Inflammatory macrophage (primary cell): ENCODE measurements around the gene PLA2G15.

Experiments used
- DNase-seq, 2 donors: peaks; one replicate each; pipeline ENCODE4 v3.0.0-alpha.2; 2020 to 2022

PLA2G15 gene

DNA sequence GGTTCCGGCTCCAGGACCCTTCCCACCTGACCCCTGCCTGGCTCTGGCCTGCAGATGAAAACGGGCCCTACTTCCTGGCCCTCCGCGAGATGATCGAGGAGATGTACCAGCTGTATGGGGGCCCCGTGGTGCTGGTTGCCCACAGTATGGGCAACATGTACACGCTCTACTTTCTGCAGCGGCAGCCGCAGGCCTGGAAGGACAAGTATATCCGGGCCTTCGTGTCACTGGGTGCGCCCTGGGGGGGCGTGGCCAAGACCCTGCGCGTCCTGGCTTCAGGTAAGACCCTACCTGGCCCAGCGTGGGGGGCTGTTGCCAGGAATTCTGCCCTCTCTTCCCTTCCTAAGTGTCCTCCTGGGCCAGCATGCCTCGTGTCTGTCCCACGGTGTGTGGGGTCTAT, 10.5 kb downstream of the PLA2G15 start:
- no peak for DNase-seq

DNA sequence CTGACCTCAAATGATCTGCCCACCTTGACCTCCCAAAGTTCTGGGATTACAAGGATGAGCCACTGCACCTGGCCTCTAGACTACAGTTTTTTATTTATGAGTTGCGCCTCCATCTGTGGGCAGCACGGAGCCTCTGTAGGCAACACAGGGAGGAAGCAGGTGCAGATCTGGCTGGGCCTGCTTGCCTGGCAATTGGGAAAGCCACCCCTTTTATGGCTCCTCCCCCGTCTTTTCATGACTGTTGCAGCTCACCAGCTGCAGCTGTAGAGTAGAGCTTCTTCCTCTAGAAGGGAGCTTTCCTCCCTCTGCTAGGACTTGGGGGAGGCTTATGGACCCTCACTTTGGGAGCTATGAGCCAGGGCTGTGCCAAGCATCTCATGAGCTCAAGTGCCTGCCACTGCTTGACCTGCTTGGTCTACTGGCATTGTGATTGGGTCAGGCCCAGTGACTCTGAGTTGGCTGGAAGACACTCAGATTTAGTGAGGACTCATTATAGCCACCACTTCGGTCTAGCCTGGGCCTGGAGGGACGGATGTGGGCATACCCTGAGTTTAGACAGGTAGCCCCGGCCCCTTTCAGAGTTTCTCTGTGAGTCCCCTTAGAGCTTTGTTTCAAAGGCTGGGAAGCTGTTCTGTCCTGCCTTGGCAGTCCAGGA, 12.2 kb downstream of the PLA2G15 start:
- DNase-seq, result peak; percentile 42 to 70

DNA sequence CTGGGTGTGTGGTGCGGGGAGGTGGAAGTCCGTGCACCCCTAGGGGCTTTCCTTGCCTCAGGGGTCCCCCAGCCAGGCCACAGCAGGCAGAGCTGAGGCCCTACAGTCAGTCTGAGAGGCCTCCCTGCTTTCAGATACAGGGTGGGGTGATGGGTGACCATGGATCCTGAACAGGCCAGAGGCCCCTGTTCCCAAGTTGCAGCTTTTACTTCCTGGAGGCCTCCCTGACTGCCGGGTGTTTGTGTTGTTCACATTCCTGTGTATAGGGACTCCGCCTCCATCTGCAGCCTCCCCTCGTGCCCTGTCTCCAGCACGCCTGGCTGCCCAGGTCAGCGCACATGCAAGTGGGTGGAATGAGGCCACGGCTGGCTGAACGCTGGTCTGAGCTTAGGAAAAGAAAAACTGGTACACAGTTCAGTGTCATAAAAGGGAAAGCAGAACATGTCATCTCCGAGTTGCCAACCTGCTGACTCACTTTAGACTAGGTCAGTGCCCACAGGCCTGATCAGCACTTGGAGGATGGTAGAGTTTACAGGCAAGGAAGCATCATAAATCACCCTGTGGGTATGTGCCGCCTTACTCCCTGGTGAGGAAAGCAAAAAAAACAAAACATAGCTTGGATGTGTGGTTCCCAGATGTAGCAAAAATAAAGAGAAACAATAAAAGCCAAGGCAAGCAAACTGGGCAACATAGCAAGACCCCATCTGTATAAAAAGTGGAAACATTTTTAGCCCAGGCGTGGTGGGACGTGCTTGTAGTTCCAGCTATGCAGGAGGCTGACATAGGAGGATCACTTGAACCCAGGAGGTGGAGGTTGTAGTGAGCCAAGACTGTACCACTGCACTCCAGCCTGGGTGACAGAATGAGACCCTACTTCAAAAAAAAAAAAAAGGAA, 13.0 kb downstream of the PLA2G15 start:
- DNase-seq, result peak; percentile 74 to 80

DNA sequence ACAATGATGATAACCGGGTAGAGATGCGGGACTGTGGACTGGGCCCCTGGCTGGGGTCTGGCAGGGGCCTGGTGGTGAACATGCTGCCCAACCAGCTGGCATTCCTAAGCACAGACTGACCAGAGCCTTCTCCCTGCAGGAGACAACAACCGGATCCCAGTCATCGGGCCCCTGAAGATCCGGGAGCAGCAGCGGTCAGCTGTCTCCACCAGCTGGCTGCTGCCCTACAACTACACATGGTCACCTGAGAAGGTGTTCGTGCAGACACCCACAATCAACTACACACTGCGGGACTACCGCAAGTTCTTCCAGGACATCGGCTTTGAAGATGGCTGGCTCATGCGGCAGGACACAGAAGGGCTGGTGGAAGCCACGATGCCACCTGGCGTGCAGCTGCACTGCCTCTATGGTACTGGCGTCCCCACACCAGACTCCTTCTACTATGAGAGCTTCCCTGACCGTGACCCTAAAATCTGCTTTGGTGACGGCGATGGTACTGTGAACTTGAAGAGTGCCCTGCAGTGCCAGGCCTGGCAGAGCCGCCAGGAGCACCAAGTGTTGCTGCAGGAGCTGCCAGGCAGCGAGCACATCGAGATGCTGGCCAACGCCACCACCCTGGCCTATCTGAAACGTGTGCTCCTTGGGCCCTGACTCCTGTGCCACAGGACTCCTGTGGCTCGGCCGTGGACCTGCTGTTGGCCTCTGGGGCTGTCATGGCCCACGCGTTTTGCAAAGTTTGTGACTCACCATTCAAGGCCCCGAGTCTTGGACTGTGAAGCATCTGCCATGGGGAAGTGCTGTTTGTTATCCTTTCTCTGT, 14.0 kb downstream of the PLA2G15 start:
- DNase-seq, result peak; percentile 46 to 56

DNA sequence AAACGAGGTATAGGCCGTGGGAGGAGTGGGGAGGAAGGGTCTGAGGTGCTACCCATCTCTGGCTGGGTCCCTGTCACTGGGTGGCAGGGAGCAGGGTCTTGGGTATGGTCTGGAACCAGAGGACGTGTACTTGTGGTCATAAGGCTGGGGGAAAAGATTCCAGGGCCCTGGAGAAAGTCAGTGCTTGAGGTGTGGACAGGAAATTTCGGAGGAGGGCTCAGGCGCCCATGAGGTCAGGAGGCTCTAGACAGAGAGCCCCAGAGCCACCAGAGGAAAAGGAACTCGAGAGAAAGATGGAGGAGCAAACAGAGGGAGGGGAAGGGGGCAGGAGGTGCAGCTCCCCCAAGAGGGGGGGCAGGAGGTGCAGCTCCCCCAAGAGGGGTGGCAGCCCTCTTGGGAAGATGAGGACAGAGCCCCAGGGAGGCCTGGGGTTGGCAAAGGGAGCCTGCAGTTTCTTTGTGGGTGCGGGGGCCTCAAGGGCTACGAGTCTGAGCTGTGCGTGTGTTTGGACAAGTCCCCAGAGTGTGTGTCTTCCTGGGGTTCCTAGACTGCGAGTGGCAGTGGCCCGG, 18.5 kb downstream of the PLA2G15 start:
- no peak for DNase-seq

DNA sequence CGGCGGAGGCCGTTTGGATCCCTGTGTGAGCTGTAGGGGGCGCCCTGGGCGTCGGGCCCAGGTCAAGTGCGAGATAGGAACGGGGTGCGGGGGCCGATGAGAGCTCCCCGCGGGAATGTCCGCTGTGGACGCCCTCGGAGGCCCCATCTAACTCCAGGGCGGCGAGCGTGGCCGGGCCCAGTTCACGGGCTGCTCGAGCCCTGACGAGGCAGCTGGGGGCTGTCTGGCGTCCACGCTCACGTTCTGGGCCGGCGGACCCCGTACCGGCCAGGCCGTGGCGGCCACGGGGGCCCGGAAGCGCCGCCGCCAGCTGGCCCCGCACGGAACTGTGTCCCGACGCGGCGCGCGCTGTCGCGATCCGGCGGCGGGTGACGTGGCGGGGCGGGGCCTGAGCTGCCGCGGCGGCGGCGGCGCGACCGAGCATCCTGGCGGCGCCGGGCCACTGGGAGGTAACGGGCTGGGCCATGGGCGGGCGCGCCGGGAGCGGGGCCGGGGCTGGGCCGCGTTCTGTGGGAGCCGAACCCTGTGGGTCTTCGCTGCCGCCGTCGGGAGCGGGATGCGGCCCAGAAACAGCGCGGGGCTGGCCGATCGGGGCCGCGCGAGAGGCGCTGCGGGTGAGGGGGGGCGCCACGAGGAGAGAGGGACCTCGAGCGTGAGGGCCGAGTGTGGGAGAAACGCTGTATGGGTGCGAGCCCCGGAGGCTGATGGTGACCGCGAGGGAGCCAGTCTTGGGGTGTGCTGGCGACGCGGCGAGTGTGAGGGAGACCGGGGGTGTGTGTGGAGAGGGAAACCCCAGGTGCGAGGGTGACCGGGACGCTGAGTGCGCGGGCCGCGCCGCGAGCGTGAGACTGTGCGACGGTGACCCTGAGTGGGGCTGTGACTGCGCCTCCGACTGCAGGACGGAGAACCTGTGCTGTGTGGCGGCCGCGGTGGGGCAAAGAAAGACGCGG, 19.2 kb downstream of the PLA2G15 start, which contains the start of gene SLC7A6:
Gene SLC7A6 (plus strand): TSS at position 399 of the 950 bp plus-strand sequence. CDS start 10,201 bp downstream, outside the sequence.
- DNase-seq, result peak; percentile 80 to 88

DNA sequence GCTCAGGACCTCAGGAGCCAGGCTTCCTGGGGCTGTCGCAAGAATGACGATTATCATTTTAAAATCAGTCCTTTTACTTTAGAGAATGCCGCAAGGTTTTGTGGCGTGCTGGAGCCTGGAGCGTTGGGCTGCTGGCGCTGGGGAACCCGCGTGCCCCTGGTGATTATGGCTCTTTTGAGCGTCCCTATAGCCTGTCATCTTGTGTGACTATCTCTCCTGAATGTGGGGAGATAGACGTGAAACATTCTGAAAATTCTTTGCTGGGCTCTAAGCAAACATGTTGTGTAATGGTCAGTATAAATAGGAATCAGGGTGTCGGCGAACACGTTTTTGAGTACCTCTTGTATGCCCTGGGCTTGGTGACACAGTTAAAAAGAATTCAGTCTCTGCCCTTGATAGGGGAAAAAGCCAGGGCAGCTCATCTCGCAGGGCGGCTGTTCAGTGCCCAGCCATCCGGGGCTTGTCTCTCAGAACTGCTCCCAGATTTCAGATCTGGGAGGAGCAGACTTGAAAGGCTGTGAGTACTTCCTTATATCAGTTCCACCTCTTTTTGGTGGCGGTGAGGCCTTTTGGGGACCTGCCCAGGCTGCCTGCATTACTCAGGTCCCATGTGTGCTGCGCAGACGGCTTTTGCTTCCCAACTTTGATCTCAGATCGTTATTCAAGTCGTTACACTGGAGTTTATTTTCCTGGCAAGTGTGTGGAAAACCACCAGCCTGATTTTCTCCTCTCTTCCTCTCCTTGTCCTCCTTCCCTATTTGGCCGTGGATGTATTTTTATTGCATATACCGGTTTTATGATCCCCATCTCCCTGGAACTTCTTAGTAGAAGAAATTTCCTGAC, 20.1 kb downstream of the PLA2G15 start:
- peak; percentile 53 to 64 for DNase-seq

DNA sequence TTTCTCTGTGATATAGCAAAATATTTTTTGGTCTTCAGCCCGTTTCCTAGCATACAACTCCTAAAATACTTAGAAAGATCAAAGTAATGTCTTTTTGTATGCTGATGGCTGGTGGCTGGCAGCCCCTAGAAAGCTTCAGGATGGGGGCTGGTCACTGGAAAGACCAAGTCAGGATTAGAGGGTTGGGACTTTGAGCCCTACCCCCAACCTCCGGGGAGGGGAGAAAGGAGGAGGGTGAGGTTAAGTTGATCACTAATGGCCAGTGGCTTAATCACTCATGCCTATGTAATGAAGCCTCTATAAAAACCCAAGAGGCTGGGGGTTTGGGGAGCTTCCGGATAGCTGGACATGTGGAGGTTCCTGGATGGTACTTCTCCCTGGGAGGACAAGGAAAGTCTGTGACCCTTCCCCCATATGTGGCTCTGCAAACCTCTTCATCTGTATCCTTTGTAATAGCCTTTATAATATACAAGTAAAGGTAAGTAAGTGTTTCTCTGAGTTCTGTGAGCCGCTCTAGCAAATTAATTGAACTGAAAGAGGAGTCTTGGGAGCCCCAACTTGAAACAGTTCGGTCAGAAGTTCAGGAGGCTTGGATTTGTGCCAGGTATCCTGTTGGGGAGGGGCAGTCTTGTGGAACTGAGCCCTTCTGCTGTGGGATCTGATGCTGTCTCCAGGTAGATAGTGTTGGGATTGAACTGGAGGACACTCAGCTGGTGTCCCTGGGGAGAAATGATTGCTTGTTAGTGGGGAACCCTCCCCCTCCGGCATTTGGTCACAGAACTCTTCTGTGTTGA, 22.6 kb downstream of the PLA2G15 start:
- no peak for DNase-seq

DNA sequence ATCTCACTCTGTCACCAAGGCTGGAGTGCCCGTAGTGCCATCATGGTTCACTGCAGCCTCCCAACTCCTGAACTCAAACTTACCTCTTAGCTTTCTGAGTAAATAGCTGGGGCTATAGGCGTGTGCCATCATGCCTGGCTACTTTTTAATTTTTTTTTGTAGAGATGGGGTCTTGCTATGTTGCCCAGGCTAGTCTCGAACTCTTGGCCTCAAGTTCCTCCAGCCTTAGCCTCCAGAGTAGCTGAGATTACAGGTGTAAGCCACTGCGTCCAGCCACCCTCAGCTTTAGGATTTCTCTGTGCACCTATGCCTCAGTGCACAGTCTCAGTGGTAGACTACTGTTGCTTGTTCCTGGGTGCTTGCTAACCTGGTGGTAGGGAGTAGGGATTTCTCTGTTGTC, 24.6 kb downstream of the PLA2G15 start:
- DNase-seq, result no peak

DNA sequence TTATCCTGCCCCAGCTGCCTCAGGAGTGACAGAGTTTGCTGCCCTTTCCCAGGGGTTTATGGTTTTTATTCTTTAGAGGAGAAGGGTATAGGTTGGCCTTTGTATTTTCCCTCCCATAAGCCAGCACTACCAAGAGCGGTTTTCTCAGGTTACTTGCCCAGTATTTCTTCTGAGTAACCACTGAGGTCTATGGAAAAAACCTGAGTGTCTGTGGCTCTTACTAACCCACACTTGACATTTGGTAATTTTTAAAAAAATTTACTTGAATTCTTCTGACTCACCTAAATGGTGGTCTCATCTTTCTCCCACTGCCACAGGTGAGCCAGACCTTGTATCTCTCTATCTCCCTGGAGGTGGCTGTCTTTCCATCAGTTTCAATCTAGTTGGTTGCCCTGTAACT, 25.2 kb downstream of the PLA2G15 start:
- no peak for DNase-seq

DNA sequence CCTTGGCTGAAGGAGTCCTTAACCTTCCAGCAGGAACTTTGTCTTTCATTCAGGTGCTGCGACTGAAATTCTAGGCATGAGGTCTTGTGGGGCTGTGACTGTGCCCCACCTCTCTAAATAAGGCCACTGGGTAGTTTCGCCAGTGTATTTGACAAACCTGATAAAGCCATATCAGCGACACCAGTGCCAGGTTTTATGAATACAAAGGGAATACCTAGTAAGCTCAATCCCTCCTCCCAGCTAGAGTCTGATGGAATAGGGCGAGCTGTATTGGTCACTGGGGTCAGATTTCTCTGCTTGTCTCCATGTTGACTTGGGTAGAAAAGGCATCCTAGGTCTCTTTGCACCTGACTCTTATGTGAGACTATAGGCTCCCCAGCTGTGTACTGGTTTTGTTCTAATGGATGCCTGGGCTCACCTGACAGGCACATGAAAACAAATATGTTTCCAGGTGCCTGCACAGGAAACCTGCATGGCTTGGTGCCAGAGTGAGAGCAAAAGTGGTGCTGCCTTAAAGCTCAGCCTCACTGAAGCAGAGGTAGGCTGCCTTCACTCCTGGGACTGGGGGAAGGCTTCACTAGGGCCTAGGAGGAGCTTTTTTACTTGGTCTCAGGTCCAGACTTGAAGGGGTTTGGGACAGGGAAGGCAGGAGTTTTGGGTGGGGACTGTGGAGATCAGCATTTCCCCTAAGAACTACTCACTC, 27.5 kb downstream of the PLA2G15 start:
- DNase-seq, result no peak

DNA sequence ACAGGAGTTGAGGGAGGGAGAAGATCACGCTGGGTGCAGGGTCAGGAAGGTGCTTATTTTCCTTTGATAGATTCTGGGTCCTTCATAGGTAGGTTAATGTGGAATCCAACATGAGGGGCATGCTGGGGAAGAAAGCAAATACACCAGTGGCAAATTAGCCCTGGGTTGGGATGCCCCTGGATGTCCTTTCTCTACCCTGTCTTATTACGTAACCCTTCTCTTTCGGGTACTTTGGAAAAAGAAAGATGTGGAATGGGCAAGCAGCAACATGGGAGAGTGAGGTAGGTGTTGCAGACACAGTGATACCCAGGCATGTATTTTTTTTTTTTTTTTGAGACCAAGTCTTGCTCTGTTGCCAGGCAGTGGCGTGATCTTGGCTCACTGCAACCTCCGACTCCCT, 28.3 kb downstream of the PLA2G15 start:
- DNase-seq, result no peak

DNA sequence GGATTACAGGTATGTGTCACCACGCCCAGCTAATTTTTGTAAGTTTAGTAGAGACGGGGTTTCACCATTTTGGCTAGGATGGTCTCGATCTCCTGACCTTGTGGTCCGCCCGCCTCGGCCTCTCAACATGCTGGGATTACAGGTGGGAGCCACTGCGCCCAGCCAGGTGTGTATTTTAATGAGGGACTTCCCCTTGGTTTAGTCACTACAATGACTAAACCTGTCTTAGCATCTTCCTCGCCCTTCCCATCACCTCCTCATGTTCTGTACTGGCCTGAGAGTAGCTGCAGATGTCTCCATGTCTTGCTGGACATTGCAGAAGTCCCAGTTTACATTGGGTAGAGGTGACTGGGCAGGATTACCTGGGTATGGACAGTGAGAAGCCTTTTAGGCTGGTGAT, 28.7 kb downstream of the PLA2G15 start:
- DNase-seq, result no peak

DNA sequence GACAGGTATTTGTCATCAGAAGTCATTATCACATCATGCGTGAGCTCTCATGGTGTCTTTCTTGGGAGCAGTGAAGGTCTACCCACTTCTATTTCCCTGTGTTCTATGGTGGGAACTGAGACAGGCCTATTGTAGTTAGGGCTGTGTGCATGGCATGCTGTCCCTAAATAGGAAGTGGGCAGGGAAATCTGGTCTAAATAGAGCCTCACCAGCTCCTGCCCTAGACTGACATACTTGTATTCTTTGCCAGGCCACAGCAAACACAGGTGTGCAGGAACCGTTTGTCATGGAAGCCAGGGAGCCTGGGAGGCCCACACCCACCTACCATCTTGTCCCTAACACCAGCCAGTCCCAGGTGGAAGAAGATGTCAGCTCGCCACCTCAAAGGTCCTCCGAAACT, 29.3 kb downstream of the PLA2G15 start:
- no peak for DNase-seq

DNA sequence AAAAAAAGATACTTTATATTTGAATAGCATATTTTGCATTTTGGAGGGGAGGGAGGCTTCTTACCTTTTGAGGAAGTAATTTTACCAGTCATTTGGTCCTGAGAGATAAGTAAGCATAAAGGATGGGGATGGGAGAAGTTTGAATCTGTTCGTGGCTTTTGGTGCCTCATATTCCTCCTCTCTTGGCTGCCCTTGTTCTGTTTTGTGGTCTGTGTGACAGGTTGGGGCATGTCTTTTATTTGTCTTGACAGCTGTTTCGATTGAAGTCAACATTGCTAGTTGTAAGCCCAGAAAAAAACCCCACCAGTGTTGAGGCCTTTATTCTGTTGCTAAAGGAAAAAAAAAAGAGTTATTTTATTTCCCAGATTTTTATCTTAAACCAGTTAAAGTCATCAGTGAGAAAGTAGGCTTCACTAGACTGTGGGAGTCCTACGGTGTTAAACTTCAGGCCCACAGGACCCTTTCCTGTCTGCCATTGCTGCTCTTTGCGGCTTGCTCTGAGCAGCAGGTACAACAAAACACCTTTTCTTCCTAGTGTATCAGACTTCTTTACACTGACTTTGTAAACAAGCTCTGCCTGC, 30.5 kb downstream of the PLA2G15 start:
- DNase-seq, result no peak

DNA sequence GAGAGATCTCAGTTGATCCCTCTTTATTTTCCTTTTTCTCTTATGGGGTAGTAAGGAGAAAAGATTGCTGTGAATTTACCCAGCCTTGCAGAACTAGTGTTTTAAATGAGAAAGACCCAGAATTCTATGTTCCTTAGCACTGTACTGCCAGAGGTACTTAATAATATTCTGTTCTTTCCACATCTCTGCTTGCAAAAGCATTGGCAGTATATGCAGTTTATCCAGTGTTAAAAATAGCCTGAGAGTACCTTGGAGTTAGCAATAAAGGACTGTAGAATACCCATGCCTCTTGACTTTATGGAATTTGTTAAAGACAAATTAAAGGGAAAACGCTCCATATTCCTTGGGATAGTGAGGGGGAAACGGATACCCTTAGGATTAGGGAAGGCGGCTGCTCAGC, 31.1 kb downstream of the PLA2G15 start:
- DNase-seq, result no peak

DNA sequence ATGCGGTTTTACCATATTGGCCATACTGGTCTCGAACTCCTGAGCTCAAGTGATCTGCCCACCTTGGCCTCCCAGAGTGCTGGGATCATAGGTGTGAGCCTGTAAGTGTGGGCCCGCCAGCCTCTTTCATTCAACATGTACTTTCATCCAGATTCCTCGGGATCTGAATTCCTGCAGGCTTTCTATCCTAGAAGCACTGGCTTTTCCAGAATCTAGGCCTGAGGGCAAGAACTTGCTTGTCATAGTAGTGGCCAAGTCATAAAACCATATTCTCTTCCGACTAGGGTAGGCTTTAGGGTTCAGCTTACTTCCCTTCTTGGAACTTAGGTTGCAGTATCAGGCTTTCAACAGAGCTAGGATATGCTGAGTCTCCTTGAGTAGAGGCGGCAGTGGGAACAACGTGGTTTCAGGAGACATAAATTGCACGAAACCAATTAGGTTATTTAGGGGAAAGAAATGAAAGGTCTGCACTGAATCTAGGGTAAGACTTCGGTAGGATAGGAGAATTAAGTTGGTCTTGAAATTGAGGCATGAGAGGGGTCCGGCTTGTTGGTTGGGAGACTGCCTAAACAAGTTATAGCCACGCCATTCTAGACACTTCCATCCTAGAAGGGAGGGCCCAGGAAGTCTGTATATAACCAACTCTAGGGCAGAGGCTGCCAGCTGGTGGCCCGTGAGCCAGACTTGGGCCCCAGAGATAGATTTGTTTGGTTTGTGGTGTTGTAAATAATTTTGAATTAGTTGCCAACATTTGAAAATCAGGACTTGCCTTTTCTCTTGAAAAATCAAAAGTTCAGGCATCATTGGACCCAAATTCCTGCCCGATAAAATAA, 34.8 kb downstream of the PLA2G15 start:
- peak; percentile 51 to 67 for DNase-seq
